HT1080 (cell line): ENCODE results near the gene ELOB. TPM values are rescaled to one million over a fixed set of nuclear protein-coding genes. Genes with fewer than 3 reads are reported as not detected.

Experiments
- DNase-seq: peaks from one replicate; pipeline ENCODE4 v3.0.0-alpha.2; 2015; ENCODE audit warnings: low read depth
- total RNA-seq: library from RNA; depleted of rRNA; stranded (reverse); fragments of >200 nt; shearing (Covaris generic); gene quantifications from 2 replicates; pipeline ENCODE4 v1.2.3, GENCODE V29; 2014

ELOB gene
- total RNA-seq, 1 experiment from 2014 or later: 159 TPM

DNA sequence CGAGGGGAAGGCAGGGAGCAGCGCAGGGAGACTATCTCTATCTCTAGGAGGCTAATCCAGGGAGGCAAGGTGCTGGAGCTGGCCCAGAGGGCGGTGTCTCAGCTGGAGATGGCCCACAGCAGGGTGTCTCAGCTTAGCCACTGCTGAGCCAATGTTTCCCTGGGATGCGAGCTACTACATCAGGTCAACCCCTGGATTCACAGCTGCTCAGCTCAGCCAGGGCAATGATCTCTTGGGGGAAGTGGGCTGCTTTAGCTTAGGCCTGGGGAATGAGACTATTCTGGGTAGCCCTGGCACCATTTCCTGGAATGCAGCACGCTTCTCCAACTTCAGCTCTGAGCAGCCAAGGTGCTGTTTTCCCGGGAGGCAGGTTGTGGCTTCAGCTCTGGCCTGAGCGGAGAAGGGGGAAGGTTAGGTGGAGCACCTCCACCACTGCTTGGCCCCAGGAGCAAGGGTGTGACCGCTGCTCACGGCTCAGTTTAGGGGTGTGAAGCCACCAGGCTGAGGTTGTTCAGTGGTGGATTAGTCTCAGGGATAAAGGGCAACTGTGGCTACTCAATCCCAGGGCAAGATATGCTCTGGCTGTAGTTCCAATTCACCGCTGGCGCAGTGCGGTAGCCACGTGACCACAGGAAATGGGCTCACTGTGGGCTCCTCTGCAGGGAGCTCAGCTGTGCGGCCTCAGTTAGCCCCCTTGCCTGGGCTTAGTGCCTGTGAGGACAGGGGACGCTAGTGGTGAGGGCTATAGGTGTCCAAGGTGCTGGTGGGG, 34.8 kb upstream of the ELOB start:
- no peak for DNase-seq

DNA sequence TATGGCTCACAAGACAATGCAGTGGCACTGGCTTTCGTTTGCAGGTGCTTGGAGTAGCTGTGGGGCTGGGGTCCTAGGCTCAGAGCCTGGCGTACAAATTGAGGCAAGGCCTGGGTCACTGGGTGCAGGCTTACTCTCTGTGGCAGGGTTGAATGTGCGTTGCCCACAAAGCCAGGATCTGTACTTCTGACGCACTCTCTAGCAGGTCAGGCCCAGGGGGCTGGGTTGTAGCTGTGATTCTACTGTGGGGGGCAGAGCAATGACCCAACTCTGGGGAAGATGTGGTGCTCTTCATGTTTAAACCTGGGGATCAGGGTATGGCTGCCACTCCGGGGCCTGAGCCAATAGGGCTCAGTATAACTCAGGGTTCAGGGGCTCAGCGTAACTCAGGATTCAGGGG, 33.6 kb upstream of the ELOB start:
- no peak for DNase-seq

DNA sequence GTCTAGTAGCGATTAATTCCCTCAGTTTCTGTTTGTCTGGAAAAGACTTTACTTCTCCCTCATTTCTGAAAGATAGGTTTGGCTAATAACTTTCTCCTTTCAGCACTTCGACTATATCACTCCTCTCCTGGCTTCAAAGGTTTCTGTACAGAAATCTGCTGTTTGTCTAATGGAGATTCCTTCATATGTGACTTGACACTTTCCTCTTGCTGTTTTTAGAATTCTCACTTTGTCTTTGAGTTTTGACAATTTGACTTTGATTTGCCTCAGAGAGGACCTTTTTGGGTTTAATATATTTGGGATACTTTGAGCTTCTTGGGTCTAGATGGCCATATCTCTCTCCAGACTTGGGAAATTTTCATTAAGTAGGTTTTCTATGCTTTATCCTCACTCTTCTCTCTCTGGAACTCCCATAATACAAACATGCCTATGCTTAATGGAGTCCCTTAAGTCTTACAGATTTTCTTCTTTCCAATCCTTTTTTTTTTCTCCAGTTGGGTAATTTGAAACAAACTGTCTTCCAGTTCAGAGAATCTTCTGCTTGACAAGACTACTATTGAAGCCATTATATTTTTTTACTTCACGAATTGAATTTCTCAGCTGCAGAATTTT, 32.2 kb upstream of the ELOB start:
- no peak for DNase-seq

DNA sequence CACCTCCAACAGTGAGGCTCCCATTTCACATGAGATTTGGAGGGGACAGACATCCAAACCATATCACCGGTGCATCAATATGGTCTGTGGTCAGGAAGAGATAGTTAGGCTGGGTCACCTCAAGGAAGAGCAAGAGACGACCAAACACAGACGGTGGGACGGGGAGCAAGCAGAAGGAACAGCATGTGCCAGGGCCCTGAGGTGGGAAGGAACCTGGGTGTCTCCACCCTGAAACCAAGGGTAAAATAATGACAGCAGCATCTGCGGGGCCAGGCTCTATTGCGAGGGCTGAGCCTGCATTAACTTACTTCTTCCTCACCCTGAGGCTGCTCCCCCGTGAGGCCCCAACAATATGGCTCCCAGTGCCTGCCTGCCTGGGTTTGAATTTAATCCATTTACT, 31.1 kb upstream of the ELOB start:
- no peak for DNase-seq

DNA sequence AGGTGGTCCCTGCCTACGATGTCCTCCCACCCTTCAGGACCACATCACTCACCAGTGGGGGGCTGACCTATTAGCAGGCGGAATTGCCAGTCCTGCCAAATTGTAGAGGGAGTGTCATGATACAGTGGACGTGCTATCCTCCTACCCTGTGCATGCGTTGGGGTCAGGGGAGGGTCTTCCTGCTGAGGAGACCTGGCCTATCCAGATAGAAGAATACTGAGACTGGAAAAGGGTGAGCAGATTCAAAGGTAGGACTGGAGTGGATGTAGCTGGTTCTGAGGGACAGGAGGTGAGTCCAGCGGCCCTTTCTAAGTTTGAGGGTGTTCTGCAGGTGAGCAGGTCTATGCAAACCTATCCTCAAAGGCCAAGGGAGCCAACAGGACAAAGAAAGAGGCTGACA, 29.2 kb upstream of the ELOB start:
- no peak for DNase-seq

DNA sequence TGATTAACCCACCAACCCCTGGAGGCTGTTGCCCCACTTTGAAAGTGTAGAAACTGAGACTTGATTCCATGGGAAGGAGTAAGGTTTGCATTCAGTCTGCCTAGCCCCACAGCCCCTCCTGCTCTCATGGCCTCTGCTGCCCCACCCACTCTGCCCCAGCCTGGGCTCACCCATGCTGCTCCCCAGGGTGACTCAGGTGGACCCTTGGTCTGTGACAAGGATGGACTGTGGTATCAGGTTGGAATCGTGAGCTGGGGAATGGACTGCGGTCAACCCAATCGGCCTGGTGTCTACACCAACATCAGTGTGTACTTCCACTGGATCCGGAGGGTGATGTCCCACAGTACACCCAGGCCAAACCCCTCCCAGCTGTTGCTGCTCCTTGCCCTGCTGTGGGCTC, 27.6 kb upstream of the ELOB start:
- no peak for DNase-seq

DNA sequence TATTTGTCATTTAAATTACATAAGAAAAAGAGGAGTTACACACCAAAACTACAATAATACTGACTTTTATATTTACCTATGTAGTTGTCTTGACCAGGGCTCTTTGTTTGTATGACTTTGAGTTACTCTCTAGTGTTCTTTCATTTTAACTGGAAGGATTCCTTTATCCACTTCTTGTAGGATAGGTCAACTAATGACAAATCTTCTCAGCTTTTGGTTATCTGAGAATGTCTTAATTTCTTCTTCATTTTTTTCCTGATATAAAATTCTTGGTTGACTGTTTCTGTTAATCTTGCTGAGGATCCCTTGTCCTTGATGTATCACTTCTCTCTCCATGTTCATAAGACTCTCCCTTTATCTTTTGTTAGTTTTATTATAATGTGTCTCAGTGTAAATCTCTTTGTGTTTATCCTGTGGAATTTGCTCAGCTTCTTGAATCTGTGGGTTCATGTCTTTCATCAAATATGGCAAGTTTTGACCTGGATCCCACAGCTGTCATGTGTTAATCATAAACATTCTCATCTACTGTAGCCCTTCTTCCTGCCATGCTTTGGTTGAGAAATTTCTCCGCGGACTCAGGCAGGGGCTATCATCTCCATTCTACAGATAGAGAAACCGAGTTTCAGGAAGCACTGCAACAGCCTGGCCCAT, 26.6 kb upstream of the ELOB start:
- no peak for DNase-seq

DNA sequence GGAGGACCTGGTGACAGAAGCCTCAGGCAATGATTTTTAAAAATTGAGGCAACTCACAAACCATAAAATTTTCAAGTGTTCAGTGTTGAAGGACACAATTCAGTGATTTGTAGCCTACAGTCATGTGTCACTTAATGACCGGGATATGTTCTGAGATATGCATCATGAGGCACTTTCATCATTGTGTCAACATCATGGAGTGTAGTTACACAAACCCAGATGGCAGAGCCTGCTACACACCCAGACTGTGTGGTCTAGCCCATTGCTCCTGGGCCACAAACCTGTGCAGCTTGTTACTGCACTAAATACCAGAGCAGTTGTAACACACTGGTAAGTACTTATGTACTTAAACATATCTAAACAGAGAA, 22.8 kb upstream of the ELOB start:
- no peak for DNase-seq

DNA sequence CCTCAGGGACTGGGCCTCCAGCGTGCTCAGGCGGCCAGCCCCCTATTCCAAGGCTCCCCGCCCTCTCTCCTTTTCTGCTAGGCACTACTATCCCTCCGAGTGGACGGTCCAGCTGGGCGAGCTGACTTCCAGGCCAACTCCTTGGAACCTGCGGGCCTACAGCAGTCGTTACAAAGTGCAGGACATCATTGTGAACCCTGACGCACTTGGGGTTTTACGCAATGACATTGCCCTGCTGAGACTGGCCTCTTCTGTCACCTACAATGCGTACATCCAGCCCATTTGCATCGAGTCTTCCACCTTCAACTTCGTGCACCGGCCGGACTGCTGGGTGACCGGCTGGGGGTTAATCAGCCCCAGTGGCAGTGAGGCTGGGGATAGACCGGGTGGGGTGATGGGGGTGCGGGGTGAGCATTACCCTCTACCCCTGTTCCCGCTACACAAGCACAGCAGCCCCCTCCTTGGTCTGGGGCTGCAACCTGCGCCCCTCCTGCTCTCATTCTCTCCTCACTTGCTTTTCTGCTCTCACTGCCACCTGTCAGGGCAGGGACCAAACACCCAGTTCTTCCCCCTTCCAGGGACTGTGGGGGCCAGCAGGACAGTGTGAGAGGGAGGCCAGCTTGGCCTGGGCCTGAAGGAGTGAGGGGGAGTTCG, 22.3 kb upstream of the ELOB start:
- no peak for DNase-seq

DNA sequence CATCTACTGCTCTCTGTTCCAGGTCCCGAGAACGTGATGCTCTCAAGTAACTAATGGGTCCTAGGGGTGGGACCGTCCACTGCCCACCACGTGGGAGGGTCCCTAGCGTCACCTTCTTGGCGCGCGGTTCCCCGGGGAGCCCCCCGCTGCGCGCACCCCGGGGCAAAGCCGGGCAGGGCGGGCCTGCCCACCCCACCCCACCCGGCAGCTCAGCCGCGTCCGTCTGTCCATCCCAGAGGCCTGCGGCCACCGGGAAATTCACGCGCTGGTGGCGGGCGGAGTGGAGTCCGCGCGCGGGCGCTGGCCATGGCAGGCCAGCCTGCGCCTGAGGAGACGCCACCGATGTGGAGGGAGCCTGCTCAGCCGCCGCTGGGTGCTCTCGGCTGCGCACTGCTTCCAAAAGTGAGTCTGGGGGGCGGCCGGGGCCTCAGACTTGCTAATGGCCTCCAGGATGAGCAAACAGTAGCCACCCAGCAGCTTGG, 21.7 kb upstream of the ELOB start:
- DNase-seq: no peak

DNA sequence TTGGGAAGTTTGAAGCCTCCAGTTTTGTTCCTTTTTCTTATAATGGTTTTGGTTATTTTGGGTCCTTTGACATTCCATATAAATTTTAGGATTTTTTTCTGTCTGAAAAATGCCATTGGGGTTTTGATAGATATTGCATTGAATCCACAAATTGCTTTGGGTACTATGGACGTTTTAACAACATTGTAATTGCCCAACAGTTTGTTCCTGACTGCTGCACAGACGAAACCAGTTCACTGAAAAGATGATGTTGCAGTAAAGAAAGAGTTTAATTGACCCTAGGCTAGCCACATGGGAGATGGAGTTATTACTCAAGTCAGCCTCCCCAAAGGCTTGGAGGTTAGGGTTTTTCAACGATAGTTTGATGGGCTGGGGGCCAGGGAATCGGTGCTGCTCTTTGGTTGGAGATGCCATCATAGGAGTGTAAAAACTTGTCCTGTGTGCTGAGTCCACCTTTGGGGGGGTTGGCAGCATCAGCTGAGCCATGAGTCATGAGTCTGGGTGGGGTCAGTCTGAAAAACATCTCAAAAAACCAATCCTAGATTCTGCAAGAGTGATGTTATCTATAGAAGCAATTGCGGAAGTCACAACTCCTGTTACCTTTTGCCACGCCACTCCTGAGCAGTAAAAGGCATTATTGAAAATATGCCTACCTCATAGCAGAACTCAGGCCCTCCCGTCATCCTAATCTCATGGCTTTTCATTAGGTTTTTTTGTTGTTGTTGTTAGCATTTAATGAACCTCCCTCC, 18.5 kb upstream of the ELOB start:
- DNase-seq: peak; percentile 32

DNA sequence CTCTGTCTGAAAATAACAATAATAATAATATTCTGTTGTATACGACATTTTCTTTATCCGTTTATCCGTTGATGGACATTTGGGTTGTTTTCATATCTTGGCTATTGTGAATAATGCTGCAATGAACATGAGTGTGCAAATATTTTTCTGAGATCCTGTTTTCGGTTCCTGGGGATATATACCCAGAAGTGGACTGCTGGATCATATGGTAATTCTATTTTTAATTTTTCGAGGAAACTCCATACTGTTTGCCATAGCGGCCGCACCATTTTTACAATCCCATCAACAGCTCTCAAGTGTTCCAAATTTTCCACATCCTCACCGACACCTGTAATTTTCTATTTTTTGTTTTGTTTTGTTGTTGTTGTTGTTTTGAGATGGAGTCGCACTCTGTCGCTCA, 15.9 kb upstream of the ELOB start:
- DNase-seq: no peak

DNA sequence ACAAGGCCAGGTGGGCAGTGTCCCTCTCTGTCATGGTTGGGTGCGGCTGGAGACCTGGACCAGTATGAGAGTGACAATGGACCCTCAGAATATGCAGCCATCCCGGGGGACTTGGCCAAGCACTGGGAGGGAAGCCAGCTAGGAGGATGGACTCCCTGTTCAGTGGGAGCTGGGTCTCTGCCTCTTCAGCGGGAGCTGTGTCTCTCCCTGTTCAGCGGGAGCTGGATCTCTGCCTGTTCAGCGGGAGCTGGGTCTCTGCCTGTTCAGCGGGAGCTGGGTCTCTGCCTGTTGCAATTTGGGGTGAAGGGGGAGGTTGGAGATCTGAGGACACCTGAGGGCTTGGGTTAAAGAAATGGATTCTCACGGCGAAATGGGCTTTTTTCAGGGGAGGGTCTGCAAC, 14.1 kb upstream of the ELOB start:
- DNase-seq: no peak

DNA sequence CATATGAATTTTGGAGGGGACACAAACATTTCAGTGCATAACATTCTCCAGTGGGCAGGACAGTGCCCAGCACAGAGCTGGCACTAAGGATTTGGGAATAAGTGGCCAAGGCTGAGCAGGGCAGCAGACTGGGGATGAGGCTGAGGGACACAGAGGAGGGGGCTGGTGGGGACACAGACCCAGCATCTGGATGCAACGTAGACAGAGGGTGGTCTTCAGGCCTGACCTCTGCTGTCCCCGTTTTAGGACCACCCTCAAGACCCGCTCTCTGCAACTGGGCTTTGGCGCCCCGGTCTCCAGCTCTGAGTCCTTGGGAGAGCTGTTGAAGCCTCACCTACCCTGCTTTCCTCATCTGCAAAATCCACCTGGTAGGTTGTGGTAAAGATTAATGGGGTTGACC, 13.6 kb upstream of the ELOB start:
- DNase-seq: no peak

DNA sequence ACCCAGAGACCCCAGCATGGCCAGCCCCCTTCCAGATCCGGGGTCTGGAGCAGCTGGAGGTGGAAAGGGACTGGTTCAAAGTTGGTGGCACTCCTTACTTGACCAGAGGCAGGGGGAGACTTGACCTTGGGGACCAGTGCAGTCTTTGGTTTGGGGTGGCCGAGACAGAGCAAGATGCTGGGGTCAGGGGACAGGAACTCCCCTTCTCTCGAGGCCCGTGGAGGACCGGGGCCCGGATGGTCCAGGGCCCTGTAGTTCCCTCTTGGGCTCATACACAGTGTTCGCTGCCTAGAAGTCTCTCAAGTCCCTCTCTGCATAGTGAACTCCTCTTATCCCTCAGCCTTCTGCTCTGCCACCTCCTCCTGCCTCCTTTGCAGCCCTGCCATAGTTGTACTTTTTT, 10.9 kb upstream of the ELOB start:
- DNase-seq: no peak

DNA sequence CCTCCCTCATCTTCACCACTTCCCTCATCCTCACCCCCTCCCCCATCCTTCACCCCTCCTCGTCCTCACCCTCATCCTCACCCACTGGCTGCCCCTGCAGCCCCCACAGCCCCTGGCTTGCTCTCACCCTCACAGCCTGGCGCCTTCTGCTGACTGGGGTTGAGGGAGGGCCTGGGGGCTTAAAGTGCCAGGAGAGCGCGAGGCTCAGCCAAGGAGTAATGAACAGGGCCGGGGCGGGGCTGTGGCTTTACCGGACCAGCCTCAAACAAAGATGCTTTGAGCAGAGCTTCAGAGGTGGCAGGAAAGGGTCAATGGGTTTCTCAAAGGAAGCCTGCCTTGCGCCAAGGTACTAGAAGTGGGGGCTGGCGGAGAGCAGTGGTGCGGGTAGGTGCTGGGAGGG, 10.3 kb upstream of the ELOB start, which contains the start of gene PRSS33:
Gene PRSS33, minus strand, starts transcription at position 155 of the 400 bp plus-strand sequence. CDS start 1,013 bp downstream, outside the sequence.
- DNase-seq: no peak

DNA sequence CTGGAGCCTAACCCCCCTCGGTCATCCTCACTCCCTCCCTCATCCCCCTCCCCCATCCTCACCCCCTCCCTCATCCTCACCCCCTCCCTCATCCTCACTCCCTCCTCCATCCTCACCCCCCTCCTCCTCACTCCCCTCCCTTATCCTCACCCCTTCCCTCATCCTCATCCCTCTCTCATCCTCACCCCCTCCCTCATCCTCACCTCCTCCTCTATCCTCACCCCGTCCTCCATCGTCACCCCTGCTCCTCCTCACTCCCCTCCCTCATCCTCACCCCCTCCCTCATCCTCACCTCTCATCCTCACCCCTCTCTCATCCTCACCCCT, 9.7 kb upstream of the ELOB start:
- no peak for DNase-seq

DNA sequence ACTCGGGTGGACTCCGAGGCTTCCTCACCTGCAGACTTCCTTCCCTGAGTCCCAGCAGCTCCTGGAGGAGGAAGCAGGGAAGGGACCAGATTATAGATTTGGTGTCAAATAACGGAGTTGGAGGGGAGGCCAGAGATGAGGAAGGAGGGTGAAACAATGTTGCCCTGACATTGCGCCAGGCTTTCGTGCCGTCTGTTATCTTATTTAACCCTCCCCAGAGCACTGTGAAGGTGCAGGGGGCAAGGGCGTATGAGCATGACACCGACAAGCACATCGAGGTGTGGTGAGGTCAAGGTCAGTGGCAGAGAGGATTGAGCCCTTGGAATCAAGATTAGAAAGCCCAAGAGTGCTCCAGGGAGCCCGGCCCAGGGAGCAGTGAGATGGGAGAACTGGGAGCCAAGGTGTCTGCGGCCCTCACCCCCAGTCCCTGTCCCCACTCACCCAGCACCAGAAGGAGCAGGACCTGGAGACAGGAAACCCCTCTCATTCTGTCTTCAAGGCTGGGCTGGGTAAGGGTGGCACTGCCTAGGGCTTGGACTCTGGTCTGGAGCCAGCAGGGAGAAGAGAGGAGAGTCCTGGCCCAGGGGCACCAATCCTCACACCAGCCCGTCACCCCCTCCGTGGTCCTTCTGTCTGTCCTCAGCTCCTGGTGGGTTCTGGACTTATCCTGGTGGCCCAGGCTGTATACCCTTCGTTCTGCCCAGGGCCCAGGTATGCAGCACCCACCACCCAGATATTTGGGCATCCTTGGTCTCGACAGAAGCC, 9.2 kb upstream of the ELOB start:
- DNase-seq: no peak

DNA sequence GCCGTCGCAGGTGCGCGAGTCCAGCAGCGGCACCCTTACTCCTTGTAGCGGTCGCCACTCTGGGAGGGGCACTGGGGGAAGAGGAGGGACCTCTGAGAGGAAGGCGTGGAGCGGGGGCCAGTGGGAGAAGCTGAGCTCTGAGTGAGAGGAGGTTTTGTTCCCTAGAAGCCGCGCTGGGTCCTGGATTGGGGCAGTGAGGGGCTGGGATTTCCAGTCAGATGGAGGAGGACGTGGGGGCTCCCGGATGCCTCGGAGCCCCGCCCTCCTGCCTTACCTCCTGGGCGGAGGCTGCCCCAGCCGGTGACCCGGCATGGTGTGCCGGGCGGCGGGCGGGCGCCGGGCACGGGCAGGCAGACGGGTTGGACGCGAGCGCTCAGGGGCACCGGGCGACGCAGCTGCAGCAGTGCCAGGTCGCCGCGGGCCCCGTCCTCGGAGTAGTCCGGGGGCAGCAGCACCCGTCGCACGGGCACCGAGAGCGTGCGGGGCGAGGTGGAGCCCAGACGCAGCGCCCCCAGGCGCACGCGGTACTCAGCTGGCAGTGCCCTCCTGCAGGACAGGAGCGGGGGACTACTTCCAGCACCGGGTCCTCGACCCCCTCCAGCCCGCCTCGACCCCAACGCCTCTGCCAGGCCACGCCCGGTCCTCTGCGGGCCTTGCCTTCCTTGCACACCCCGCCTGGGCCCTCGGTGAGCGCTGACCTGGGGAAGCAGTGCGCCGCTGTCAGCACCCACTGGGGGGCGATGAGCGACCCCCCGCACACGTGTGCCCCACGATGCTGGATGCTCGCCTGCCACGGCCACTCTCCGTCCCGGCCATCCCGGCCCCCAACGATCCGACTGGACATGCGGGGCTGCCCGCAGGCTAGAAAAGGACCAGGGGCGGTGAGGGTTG, 8.3 kb upstream of the ELOB start:
- no peak for DNase-seq
